WERI-Rb-1 (cell line): ENCODE measurements around the gene MARCHF10.
"Not testable (repeated sequence)": the region's sequence is repeated elsewhere in the genome, so short reads cannot be mapped to it uniquely, and the experiment has no call there.

Experiments
- DNase-seq: peaks from one replicate; pipeline ENCODE4 v3.0.0-alpha.2; 2020
- H3K27ac ChIP-seq: fragments of 250-450 bp; sonication (Bioruptor Pico); 2 replicates; pipeline ENCODE4 v1.5.1; 2020; ENCODE audit warnings: mild to moderate bottlenecking, moderate library complexity
- H3K27me3 ChIP-seq: fragments of 250-450 bp; sonication (Bioruptor Pico); 2 replicates; pipeline ENCODE4 v1.5.1; 2021; ENCODE audit warnings: mild to moderate bottlenecking, low read depth, moderate library complexity; ENCODE audit not compliant: insufficient read depth, severe bottlenecking
- H3K36me3 ChIP-seq: fragments of 250-450 bp; sonication (Bioruptor Pico); 2 replicates; pipeline ENCODE4 v1.5.1; 2020; ENCODE audit warnings: mild to moderate bottlenecking, moderate library complexity
- H3K4me3 ChIP-seq: 2 replicates; pipeline ENCODE4 v1.5.1; 2011; ENCODE audit warnings: low read depth, mild to moderate bottlenecking, control low read depth, low read length
- H3K9me3 ChIP-seq: fragments of 250-450 bp; sonication (Bioruptor Pico); 2 replicates; pipeline ENCODE4 v1.5.1; 2021; ENCODE audit warnings: mild to moderate bottlenecking, moderate library complexity; ENCODE audit not compliant: severe bottlenecking
- CTCF ChIP-seq: IDR thresholded peaks from 2 replicates; pipeline ENCODE4 v1.5.1; 2011; ENCODE audit warnings: low read depth, mild to moderate bottlenecking, control low read depth, inconsistent platforms, low read length

Gene MARCHF10

GRCh38 chr17:62693616-62694409, 114.3 kb downstream of the MARCHF10 start:
- Histone ChIP-seq H3K9me3 (no peaks in the 10 kb centered on the region), H3K4me3 (peak overlapping the region; percentile 19), H3K27ac (peak overlapping the region; percentile 91), H3K36me3 (no peaks in the 10 kb centered on the region), H3K27me3 (no peaks in the 10 kb centered on the region)
- TF ChIP-seq CTCF = peak; percentile 59
- peak; percentile 97 for DNase-seq

- H3K27me3 ChIP-seq = no peaks in the 10 kb centered on the region
- peak overlapping the region; percentile 91 for H3K27ac ChIP-seq
- H3K4me3 ChIP-seq = no peak overlapping the region
- peak; percentile 89 for DNase-seq
- peak; percentile 83 for TF ChIP-seq CTCF
- H3K9me3 ChIP-seq = no peaks in the 10 kb centered on the region
- no peaks in the 10 kb centered on the region for H3K36me3 ChIP-seq
Observed at GRCh38 chr17:62692721-62693431, 115.2 kb downstream of the MARCHF10 start.

- Histone ChIP-seq H3K4me3 (no peak overlapping the region), H3K27me3 (no peaks in the 10 kb centered on the region), H3K27ac (peak overlapping the region; percentile 91), H3K9me3 (no peaks in the 10 kb centered on the region), H3K36me3 (no peaks in the 10 kb centered on the region)
- peak; percentile 18 for DNase-seq
- no peak for TF ChIP-seq CTCF
Observed at GRCh38 chr17:62692159-62692651, 115.9 kb downstream of the MARCHF10 start.

- not testable (repeated sequence) for H3K4me3 ChIP-seq, H3K27me3 ChIP-seq, DNase-seq, H3K36me3 ChIP-seq, H3K9me3 ChIP-seq
- H3K27ac ChIP-seq = peak overlapping the region; percentile 91
Observed at GRCh38 chr17:62691589-62691915, 116.6 kb downstream of the MARCHF10 start.

GRCh38 chr17:62690168-62690897, 117.8 kb downstream of the MARCHF10 start:
- H3K27ac ChIP-seq = no peak overlapping the region
- H3K36me3 ChIP-seq = no peaks in the 10 kb centered on the region
- peak; percentile 21 for DNase-seq
- peaks cover 2% of the 10 kb centered on the region for H3K9me3 ChIP-seq
- H3K4me3 ChIP-seq = no peak overlapping the region
- no peak; the same call in 1 of the 2 replicates for TF ChIP-seq CTCF
- no peaks in the 10 kb centered on the region for H3K27me3 ChIP-seq
